ENCODE results near the gene OR4C46. TPM values are rescaled to one million over a fixed set of nuclear protein-coding genes. Genes with fewer than 3 reads are reported as not detected.

OR4C46 gene
- total RNA-seq (2022; extraction: Qiagen RNA extraction; ENCODE audit: low read depth), result not detected in 5 replicates

DNA sequence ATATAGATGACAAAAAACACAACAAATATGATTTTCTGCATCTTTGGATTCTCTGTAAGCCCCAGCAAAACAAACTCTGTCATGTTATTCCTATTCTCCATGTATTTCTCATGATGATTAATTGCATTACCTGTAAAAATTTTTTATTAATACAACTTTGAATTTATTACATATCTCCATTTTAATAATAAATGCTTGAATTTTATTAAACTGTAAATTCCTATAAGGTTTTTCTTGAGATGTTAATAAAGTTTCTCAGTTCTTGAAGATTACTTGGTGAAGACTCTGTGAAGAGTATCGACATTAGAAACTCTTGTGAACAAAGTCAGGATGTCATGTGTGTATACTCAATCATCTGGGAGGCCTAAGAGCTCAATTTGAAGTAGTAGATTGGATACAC lies at the start of gene OR4C46:
Gene OR4C46 (minus strand): TSS at position 101 of the 400 bp plus-strand sequence. CDS start 0 bp downstream, at position 101.

Other genes with a start within 250 kb of the OR4C46 start
- gene OR4A5, start 102.8 kb upstream of the OR4C46 start, total RNA-seq (2022; extraction: Qiagen RNA extraction; ENCODE audit: low read depth), result not detected in 5 replicates

Data from A549 treated with RU486 at 1 μM for 4 hours (cell line).